H1 (cell line): Measurements from ENCODE around the gene TNS1.

ENCODE experiments used
- CEBPB ChIP-seq: IDR thresholded peaks from 2 replicates; pipeline ENCODE4 v1.6.1; 2012; ENCODE audit warnings: low read depth, low read length
- CREB1 ChIP-seq: IDR thresholded peaks from 2 replicates; pipeline ENCODE4 v1.6.1; 2012; ENCODE audit warnings: inconsistent platforms
- CTCF ChIP-seq, 3 experiments: IDR thresholded peaks; 1 replicate in 2 of 3; 2 replicates in 1 of 3; pipeline versions ENCODE4 v1.5.1 to v1.6.1; 2011; ENCODE audit warnings: low read length in 3 of 3, mild to moderate bottlenecking in 3 of 3, inconsistent platforms in 2 of 3, low read depth in 1 of 3, moderate library complexity in 1 of 3; ENCODE audit not compliant: insufficient read depth in 1 of 3; ENCODE audit errors: control extremely low read depth in 1 of 3
- MAX ChIP-seq: IDR thresholded peaks from 2 replicates; pipeline ENCODE4 v1.6.1; 2012; ENCODE audit warnings: inconsistent platforms
- POLR2A ChIP-seq, 2 experiments: IDR thresholded peaks; 1 replicate in 1 of 2; 2 replicates in 1 of 2; pipeline ENCODE4 v1.6.1; 2011; ENCODE audit warnings: low read depth in 2 of 2, low read length in 2 of 2, mild to moderate bottlenecking in 2 of 2; ENCODE audit errors: control extremely low read depth in 1 of 2
- SRF ChIP-seq: IDR thresholded peaks from 2 replicates; pipeline ENCODE4 v1.6.1; 2011; ENCODE audit warnings: mild to moderate bottlenecking, low read depth, low read length, moderate library complexity
- TF ChIP-seq, protein P1 (sequence below): IDR thresholded peaks from 2 replicates; pipeline ENCODE4 v1.6.1; 2012; ENCODE audit warnings: low read length, inconsistent platforms

- no peak for TF ChIP-seq MAX
- TF ChIP-seq CTCF (IDR thresholded peaks at IDR 0.05; ENCODE audit: control extremely low read depth in 1 of 3, insufficient read depth in 1 of 3, low read depth in 1 of 3, low read length in 3 of 3), result no peak
- TF ChIP-seq CREB1, result no peak
- TF ChIP-seq, protein P1, sequence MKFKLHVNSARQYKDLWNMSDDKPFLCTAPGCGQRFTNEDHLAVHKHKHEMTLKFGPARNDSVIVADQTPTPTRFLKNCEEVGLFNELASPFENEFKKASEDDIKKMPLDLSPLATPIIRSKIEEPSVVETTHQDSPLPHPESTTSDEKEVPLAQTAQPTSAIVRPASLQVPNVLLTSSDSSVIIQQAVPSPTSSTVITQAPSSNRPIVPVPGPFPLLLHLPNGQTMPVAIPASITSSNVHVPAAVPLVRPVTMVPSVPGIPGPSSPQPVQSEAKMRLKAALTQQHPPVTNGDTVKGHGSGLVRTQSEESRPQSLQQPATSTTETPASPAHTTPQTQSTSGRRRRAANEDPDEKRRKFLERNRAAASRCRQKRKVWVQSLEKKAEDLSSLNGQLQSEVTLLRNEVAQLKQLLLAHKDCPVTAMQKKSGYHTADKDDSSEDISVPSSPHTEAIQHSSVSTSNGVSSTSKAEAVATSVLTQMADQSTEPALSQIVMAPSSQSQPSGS, result no peak
- TF ChIP-seq CEBPB, result no peak
- no peak for TF ChIP-seq POLR2A (IDR thresholded peaks at IDR 0.05; ENCODE audit: control extremely low read depth in 1 of 2, low read depth in 2 of 2, low read length in 2 of 2)
- no peak for TF ChIP-seq SRF
Measured at GRCh38 chr2:217977840-217978535, 24.8 kb downstream of the TNS1 start.
